B cell (primary cell): Measurements from ENCODE around the gene MOGAT2. TPM values are rescaled to one million over a fixed set of nuclear protein-coding genes. Genes with fewer than 3 reads are reported as not detected.

Experiments used
- ATAC-seq: fragments of 200-7000 bp; cut with Tn5 transposase; one replicate; pipeline ENCODE4 v1.10.0; 2021; ENCODE audit warnings: low read depth, mild to moderate bottlenecking, moderate number of reproducible peaks, moderate library complexity
- CTCF ChIA-PET: fragments of 350-600 bp; sonication (Branson Sonifier 250); formaldehyde crosslinking; loops from one replicate; lab custom pipeline; 2021; ENCODE audit warnings: antibody characterized with exemption, inconsistent platforms; lab: Charles Lee
- POLR2A ChIA-PET: fragments of 350-600 bp; sonication (Branson Sonifier 250); formaldehyde crosslinking; loops from one replicate; lab custom pipeline; 2021; ENCODE audit warnings: antibody characterized with exemption; lab: Charles Lee
- DNase-seq: peaks from one replicate; pipeline ENCODE4 v3.0.0; 2013
- H2AFZ ChIP-seq: 2 replicates; pipeline ENCODE4 v1.6.1; 2012; ENCODE audit warnings: mild to moderate bottlenecking, low read depth, low read length; ENCODE audit not compliant: insufficient read depth, poor library complexity, severe bottlenecking
- H3K27ac ChIP-seq, 2 donors: 1 replicate in 1 of 2; 2 replicates in 1 of 2; pipeline ENCODE4 v1.5.1; 2012 to 2013; ENCODE audit warnings: low read length in 2 of 2, mild to moderate bottlenecking in 2 of 2, moderate library complexity in 1 of 2
- H3K27me3 ChIP-seq, 4 experiments: fragments of 200-600 bp in 1 of 4; sonication (generic) in 1 of 4; replicated peaks in 1 of 4; 1 replicate in 2 of 4; 2 replicates in 2 of 4; pipeline versions ENCODE4 v1.6.1 to v1.7.0; 2013 to 2016; ENCODE audit warnings: low read length in 3 of 4, mild to moderate bottlenecking in 2 of 4, mixed read lengths in 1 of 4, moderate library complexity in 1 of 4; ENCODE audit not compliant: insufficient read depth in 4 of 4, control insufficient read depth in 3 of 4; ENCODE audit errors: control extremely low read depth in 1 of 4
- H3K36me3 ChIP-seq, 2 experiments: replicated peaks in 1 of 2; 1 replicate in 1 of 2; 2 replicates in 1 of 2; pipeline versions ENCODE4 v1.6.1 to v1.7.1; 2013; ENCODE audit warnings: low read length in 1 of 2; ENCODE audit not compliant: insufficient read depth in 2 of 2, control insufficient read depth in 1 of 2; ENCODE audit errors: control extremely low read depth in 1 of 2, extremely low read depth in 1 of 2
- H3K4me1 ChIP-seq, 2 donors: fragments of 200-600 bp in 1 of 2; sonication (generic) in 1 of 2; 1 replicate in 1 of 2; 2 replicates in 1 of 2; pipeline versions ENCODE4 v1.5.1 to v1.6.1; 2013 to 2017; ENCODE audit warnings: low read length in 2 of 2; ENCODE audit not compliant: control insufficient read depth in 2 of 2, insufficient read depth in 2 of 2
- H3K4me2 ChIP-seq: replicated peaks from 2 replicates; pipeline ENCODE3; 2012; ENCODE audit warnings: mild to moderate bottlenecking, low read depth, low read length; ENCODE audit not compliant: poor library complexity, severe bottlenecking
- H3K4me3 ChIP-seq, 5 experiments: fragments of 200-600 bp in 1 of 5; sonication (generic) in 1 of 5; 1 replicate in 3 of 5; 2 replicates in 2 of 5; pipeline versions ENCODE4 v1.5.1 to v1.7.0; 2011 to 2016; ENCODE audit warnings: low read length in 4 of 5, mild to moderate bottlenecking in 4 of 5, low read depth in 2 of 5, control low read depth in 1 of 5, moderate library complexity in 1 of 5; ENCODE audit not compliant: insufficient read depth in 1 of 5; ENCODE audit errors: control extremely low read depth in 1 of 5, extremely low read depth in 1 of 5
- H3K79me2 ChIP-seq: fragments of 200-600 bp; sonication (generic); one replicate; pipeline ENCODE4 v1.6.0; 2016; ENCODE audit warnings: low read length; ENCODE audit not compliant: control insufficient read depth, insufficient read depth
- H3K9ac ChIP-seq: fragments of 200-600 bp; sonication (generic); 2 replicates; pipeline ENCODE4 v1.6.1; 2017; ENCODE audit warnings: mild to moderate bottlenecking, low read length, moderate library complexity
- H3K9me3 ChIP-seq, 3 donors: one replicate each; pipeline versions ENCODE4 v1.6.1 to v1.7.1; 2013; ENCODE audit warnings: low read length in 2 of 3; ENCODE audit not compliant: control insufficient read depth in 2 of 3, insufficient read depth in 1 of 3; ENCODE audit errors: control extremely low read depth in 1 of 3
- H4K20me1 ChIP-seq: 2 replicates; pipeline ENCODE4 v1.6.0; 2012; ENCODE audit warnings: mild to moderate bottlenecking, low read length; ENCODE audit not compliant: insufficient read depth, control insufficient read depth, poor library complexity, severe bottlenecking
- H3K27ac Mint-ChIP-seq: one replicate; pipeline ENCODE4 v1.8.0; 2021; ENCODE audit warnings: mixed read lengths
- H3K27me3 Mint-ChIP-seq: one replicate; pipeline ENCODE4 v1.8.0; 2021; ENCODE audit warnings: mixed read lengths
- H3K4me1 Mint-ChIP-seq: one replicate; pipeline ENCODE4 v1.8.0; 2021; ENCODE audit warnings: mixed read lengths
- H3K4me3 Mint-ChIP-seq: one replicate; pipeline ENCODE4 v1.8.0; 2021; ENCODE audit warnings: mixed read lengths
- H3K9me3 Mint-ChIP-seq: one replicate; pipeline ENCODE4 v1.8.0; 2022; ENCODE audit warnings: mixed read lengths; ENCODE audit not compliant: insufficient read depth
- EZH2 ChIP-seq: IDR thresholded peaks from 2 replicates; pipeline ENCODE4 v1.6.1; 2012; ENCODE audit warnings: borderline replicate concordance, low read depth, mild to moderate bottlenecking, moderate library complexity, low read length; ENCODE audit not compliant: insufficient read depth, poor library complexity, severe bottlenecking
- WGBS: methylation state at CpG from one replicate; pipeline ENCODE4 v1.1.5; 2013; ENCODE audit warnings: missing lambda C conversion rate; ENCODE audit not compliant: insufficient coverage; 5-methylcytosine and 5-hydroxymethylcytosine counted together
- intact Hi-C: fragments of 100-400 bp; cut with micrococcal nuclease; formaldehyde crosslinking; loops from one replicate; pipeline ENCODE4 v1.10.0; 2022
- polyA plus RNA-seq: library from polyadenylated mRNA; depleted of rRNA; stranded (reverse); fragments of >200 nt; gene quantifications from 2 replicates; pipeline ENCODE4 v1.2.3, GENCODE V29; 2012
- total RNA-seq, 2 donors: library from RNA; stranded (reverse); fragments of 120-200 nt in 1 of 2; gene quantifications; 1 replicate in 1 of 2; 2 replicates in 1 of 2; pipeline versions ENCODE4 v1.2.3 to v1.2.4, GENCODE V29; 2013 to 2022
- TF ChIP-seq, protein P1 (sequence below): fragments of 200-600 bp; IDR thresholded peaks from one replicate; pipeline ENCODE4 v1.8.0; 2022; ENCODE audit warnings: antibody characterized with exemption, mild to moderate bottlenecking

MOGAT2 gene
- total and polyA plus RNA-seq, 2 donors (not counting 1 experiment from before 2014, with no cell fraction given): not detected

DNA sequence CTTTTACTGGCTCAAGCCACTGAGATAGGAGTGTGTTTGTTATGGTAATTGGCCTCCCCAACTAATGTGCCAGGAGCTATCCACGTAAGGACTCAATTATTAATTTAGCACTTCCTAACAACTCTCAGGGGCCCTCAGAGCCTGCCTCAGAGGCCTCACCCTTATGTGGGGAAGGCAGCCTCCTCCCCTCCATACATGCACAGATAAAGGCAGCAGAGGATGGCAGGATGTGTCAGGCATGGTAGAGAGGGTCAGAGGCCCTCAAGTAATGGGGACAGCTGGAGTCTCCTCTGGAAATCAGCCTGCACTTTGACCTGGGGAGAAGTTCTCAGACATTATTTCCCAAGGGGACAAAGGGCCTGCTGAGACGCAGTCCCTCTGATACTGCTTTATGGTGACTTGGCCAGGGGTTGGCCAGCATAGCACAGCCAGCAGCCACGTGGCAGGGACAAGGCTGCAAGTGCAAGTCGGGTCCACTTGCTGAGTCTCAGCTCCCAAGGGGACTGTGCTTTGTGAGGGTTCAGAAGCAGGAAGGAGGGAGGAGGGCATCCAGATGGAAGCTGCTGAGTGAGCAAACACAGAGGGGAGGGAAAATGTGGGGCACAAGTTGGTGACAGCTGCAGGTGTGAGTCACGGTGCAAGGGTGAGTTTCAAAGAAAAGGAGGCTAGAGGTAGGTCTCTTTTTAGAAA is 17.0 kb downstream of the MOGAT2 start:
- peaks cover 0 to 5% (median 0%) of the 10 kb centered on the region in 3 donors for H3K9me3 ChIP-seq
- H3K4me3 Mint-ChIP-seq: no peak overlapping the region
- POLR2A ChIA-PET: no interaction called here
- no peak overlapping the region for H3K9ac ChIP-seq
- no peaks in the 10 kb centered on the region for H3K79me2 ChIP-seq
- H4K20me1 ChIP-seq: no peaks in the 10 kb centered on the region
- CTCF ChIA-PET: interaction anchor here (0.8 kb wide), 1 partner anchor 29 kb away, joined by 3 read pairs; no protein-coding TSS in a partner anchor
- peaks cover 31% of the 10 kb centered on the region for H3K27me3 Mint-ChIP-seq
- intact Hi-C loops: no loop called here
- no peak overlapping the region for H3K27ac ChIP-seq
- H3K36me3 ChIP-seq: no peaks in the 10 kb centered on the region
- H3K27me3 ChIP-seq: peaks cover 0 to 7% (median 3%) of the 10 kb centered on the region in 4 experiments
- H3K4me1 Mint-ChIP-seq: no peaks in the 10 kb centered on the region
- H2AFZ ChIP-seq: no peak overlapping the region
- DNase-seq (no peak), ATAC-seq (no peak)
- no peak overlapping the region for H3K4me3 ChIP-seq
- TF ChIP-seq EZH2: no peak
- TF ChIP-seq, protein P1, sequence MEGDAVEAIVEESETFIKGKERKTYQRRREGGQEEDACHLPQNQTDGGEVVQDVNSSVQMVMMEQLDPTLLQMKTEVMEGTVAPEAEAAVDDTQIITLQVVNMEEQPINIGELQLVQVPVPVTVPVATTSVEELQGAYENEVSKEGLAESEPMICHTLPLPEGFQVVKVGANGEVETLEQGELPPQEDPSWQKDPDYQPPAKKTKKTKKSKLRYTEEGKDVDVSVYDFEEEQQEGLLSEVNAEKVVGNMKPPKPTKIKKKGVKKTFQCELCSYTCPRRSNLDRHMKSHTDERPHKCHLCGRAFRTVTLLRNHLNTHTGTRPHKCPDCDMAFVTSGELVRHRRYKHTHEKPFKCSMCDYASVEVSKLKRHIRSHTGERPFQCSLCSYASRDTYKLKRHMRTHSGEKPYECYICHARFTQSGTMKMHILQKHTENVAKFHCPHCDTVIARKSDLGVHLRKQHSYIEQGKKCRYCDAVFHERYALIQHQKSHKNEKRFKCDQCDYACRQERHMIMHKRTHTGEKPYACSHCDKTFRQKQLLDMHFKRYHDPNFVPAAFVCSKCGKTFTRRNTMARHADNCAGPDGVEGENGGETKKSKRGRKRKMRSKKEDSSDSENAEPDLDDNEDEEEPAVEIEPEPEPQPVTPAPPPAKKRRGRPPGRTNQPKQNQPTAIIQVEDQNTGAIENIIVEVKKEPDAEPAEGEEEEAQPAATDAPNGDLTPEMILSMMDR: no peak
- H3K27ac Mint-ChIP-seq: no peak overlapping the region
- H3K9me3 Mint-ChIP-seq: no peaks in the 10 kb centered on the region
- no peaks in the 10 kb centered on the region for H3K4me1 ChIP-seq
- no peak overlapping the region for H3K4me2 ChIP-seq
- WGBS: 58% methylated on average over 4 of the region's 5 CpGs

DNA sequence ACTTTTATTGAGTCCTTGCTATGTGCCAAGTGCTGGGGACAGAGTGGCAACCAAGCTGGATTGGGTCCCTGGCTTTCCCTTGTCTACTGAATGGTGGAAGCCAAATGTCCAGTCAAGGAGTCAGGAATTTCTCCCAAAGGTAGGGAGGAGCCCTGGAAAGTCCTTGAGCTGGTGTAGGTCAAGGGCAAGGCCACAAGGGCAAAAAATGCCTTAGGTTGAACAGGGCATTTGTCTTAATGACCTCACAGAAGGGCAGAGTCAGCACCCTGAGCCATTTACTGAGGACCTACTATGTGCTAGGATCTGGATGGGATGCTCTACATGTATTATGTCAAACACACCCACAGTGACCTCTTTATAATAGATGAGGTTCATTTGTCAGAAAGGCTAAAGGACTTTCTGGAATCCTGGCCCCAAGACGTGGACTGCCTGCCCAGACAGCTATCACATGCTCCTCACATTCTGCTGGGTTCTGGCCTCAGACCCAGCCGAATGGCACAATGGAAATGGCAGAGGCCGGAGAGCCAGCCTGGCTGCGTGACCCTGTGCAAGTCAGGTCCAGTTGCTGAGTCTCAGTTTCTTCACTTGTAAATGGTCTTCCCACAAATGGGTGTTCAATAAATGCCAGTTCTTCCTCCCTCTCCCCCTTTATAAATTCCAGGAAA is 17.7 kb downstream of the MOGAT2 start:
- CTCF ChIA-PET: interaction anchor here (0.8 kb wide), 1 partner anchor 29 kb away, joined by 3 read pairs; no protein-coding TSS in a partner anchor
- no peaks in the 10 kb centered on the region for H3K79me2 ChIP-seq
- H3K9me3 Mint-ChIP-seq: no peaks in the 10 kb centered on the region
- peaks cover 27% of the 10 kb centered on the region for H3K27me3 Mint-ChIP-seq
- POLR2A ChIA-PET: no interaction called here
- no peaks in the 10 kb centered on the region for H3K4me1 Mint-ChIP-seq
- no peak overlapping the region for H3K27ac ChIP-seq
- ATAC-seq: no peak
- no peak overlapping the region for H3K27ac Mint-ChIP-seq
- peaks cover 0 to 5% (median 0%) of the 10 kb centered on the region in 3 donors for H3K9me3 ChIP-seq
- no peaks in the 10 kb centered on the region for H4K20me1 ChIP-seq
- DNase-seq: no peak
- WGBS: 90% methylated on average over 4 of the region's 4 CpGs
- H3K4me3 ChIP-seq: no peak overlapping the region
- no peaks in the 10 kb centered on the region for H3K36me3 ChIP-seq
- no peak overlapping the region for H3K9ac ChIP-seq
- no peak overlapping the region for H2AFZ ChIP-seq
- TF ChIP-seq, protein P1: no peak
- no peak for TF ChIP-seq EZH2
- H3K4me3 Mint-ChIP-seq: no peak overlapping the region
- no peaks in the 10 kb centered on the region for H3K4me1 ChIP-seq
- H3K27me3 ChIP-seq: peaks cover 0 to 7% (median 3%) of the 10 kb centered on the region in 4 experiments
- H3K4me2 ChIP-seq: no peak overlapping the region
- intact Hi-C loops: no loop called here
